ENCODE measurements around the gene CACNA1D.

CACNA1D gene

GRCh38 chr3:53815651-53816050, 321.2 kb downstream of the CACNA1D start:
- no peak for DNase-seq

GRCh38 chr3:53816425-53816824, 322.0 kb downstream of the CACNA1D start:
- DNase-seq, result no peak

GRCh38 chr3:53817211-53817610, 322.8 kb downstream of the CACNA1D start:
- no peak for DNase-seq

- DNase-seq, result no peak
Observed at GRCh38 chr3:53817809-53818208, 323.4 kb downstream of the CACNA1D start.

GRCh38 chr3:53818221-53819162, 324.1 kb downstream of the CACNA1D start:
- DNase-seq, result no peak

- DNase-seq, result no peak
Observed at GRCh38 chr3:53819163-53819868, 324.9 kb downstream of the CACNA1D start.

GRCh38 chr3:53820084-53820483, 325.7 kb downstream of the CACNA1D start:
- no peak for DNase-seq

GRCh38 chr3:53820756-53821580, 326.6 kb downstream of the CACNA1D start:
- DNase-seq, result no peak

- DNase-seq, result no peak
Observed at GRCh38 chr3:53821631-53822121, 327.3 kb downstream of the CACNA1D start.

- DNase-seq, result no peak
Observed at GRCh38 chr3:53822331-53822741, 327.9 kb downstream of the CACNA1D start.

- DNase-seq, result no peak
Observed at GRCh38 chr3:53823026-53823955, 328.9 kb downstream of the CACNA1D start.

GRCh38 chr3:53823956-53824657, 329.7 kb downstream of the CACNA1D start:
- no peak for DNase-seq

GRCh38 chr3:53824795-53825194, 330.4 kb downstream of the CACNA1D start:
- DNase-seq, result no peak

GRCh38 chr3:53826048-53826447, 331.6 kb downstream of the CACNA1D start:
- no peak for DNase-seq

GRCh38 chr3:53828581-53828980, 334.2 kb downstream of the CACNA1D start:
- no peak for DNase-seq

GRCh38 chr3:53829605-53830004, 335.2 kb downstream of the CACNA1D start:
- DNase-seq, result no peak

- DNase-seq, result no peak
Observed at GRCh38 chr3:53830944-53831343, 336.5 kb downstream of the CACNA1D start.

GRCh38 chr3:53833053-53833645, 338.7 kb downstream of the CACNA1D start:
- DNase-seq, result no peak

GRCh38 chr3:53833700-53834099, 339.3 kb downstream of the CACNA1D start:
- DNase-seq, result no peak

- DNase-seq, result no peak
Observed at GRCh38 chr3:53834429-53835095, 340.2 kb downstream of the CACNA1D start.

Data from amniotic stem cell (primary cell).